ENCODE results near the gene TMEM220. TPM values are rescaled to one million over a fixed set of nuclear protein-coding genes. Genes with fewer than 3 reads are reported as not detected.
A peak's percentile ranks its signal among the peaks of the same experiment; 100 is the strongest.

The TMEM220 gene
- total and polyA plus RNA-seq, 2 of the 4 experiments (the other 2 are of a cell fraction): 1.1 to 1.9 TPM

DNA sequence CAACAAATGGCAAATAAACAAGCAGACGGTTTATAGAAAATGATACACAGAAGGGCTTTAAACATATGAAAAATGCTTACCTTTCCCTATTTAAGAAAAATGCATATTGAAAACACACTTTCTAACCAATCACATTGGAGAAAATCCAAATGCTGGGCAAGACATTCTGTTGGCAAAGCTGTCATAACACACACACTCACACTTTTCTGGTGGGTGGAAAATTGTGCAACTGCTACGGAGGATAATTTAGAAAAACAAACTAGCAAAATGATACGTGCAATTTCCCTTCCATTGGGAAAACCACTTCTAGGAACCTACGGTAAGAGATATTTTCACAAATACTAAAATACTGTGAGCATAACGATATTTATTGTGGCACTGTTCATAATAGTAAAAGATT is 62.9 kb downstream of the TMEM220 start:
- Histone ChIP-seq H4K5ac (ENCODE audit: low read depth, low read length) (no peak overlapping the region), H2AK9ac (replicated peaks; ENCODE audit: low read depth, low read length, poor library complexity) (no peak overlapping the region), H3K4me3 (ENCODE audit: insufficient read depth, low read depth, low read length) (no peak overlapping the region), H3K18ac (ENCODE audit: low read depth, low read length) (no peak overlapping the region), H3K14ac (replicated peaks; ENCODE audit: low read depth, low read length) (no peak overlapping the region), H4K20me1 (ENCODE audit: insufficient read depth, low read length) (no peaks in the 10 kb centered on the region), H2BK20ac (ENCODE audit: low read depth, low read length) (no peak overlapping the region), H3K27me3 (ENCODE audit: control insufficient read depth, insufficient read depth, low read length) (no peaks in the 10 kb centered on the region), H3K4me2 (ENCODE audit: low read depth, low read length) (no peak overlapping the region; the same call in none of the 2 replicates), H3K4me1 (ENCODE audit: control insufficient read depth, insufficient read depth, low read length) (peaks cover 6% of the 10 kb centered on the region), H4K8ac (ENCODE audit: low read depth in 2 of 2, low read length in 2 of 2) (no peak overlapping the region), H3K79me1 (ENCODE audit: low read depth in 1 of 2, low read length in 2 of 2) (no peaks in the 10 kb centered on the region), H2AK5ac (ENCODE audit: low read depth, low read length) (no peak overlapping the region), H3K9ac (ENCODE audit: low read depth, low read length) (no peak overlapping the region), H3K27ac (ENCODE audit: insufficient read depth, low read length) (no peak overlapping the region), H3K9me3 (ENCODE audit: control insufficient read depth, insufficient read depth, low read length) (no peaks in the 10 kb centered on the region), H2BK5ac (ENCODE audit: low read depth, low read length, poor library complexity, severe bottlenecking) (no peak overlapping the region), H3K36me3 (ENCODE audit: control insufficient read depth, insufficient read depth, low read length) (no peaks in the 10 kb centered on the region), H2BK120ac (ENCODE audit: low read depth, low read length) (no peak overlapping the region), H2AFZ (replicated peaks; ENCODE audit: low read length, poor library complexity) (no peak overlapping the region), H3K23ac (ENCODE audit: low read depth, low read length) (no peak overlapping the region), H3K9me1 (ENCODE audit: insufficient read depth, low read length) (0 out of 2 replicates have a peak, but pooled peaks cover 6% of the 10 kb centered on the region), H3K56ac (ENCODE audit: extremely low read depth, insufficient read depth, low read length) (no peak overlapping the region), H3K4ac (ENCODE audit: low read depth, low read length) (no peak overlapping the region), H2BK15ac (ENCODE audit: low read depth, low read length) (no peak overlapping the region), H4K91ac (ENCODE audit: insufficient read depth, low read depth, low read length) (no peak overlapping the region)
- no peak; the same call in 1 of the 2 replicates for ATAC-seq (ENCODE audit: low read depth)
- TF ChIP-seq MAZ (IDR thresholded peaks at IDR 0.05; ENCODE audit: borderline replicate concordance, low read depth, low read length) (no peak), MXI1 (IDR thresholded peaks at IDR 0.05; ENCODE audit: borderline replicate concordance, low read depth, low read length) (no peak), NFE2L2 (IDR thresholded peaks at IDR 0.05; ENCODE audit: low read depth, low read length) (no peak), POLR2A (IDR thresholded peaks at IDR 0.05; ENCODE audit: low read depth, low read length) (no peak), FOS (IDR thresholded peaks at IDR 0.05; ENCODE audit: low read depth, low read length) (no peak), CHD1 (IDR thresholded peaks at IDR 0.05; ENCODE audit: low read depth, low read length) (no peak), CEBPB (IDR thresholded peaks at IDR 0.05; ENCODE audit: low read depth, low read length) (peak; percentile 77)
- WGBS, 2 experiments (ENCODE audit: extremely low coverage in 2 of 2, insufficient read length in 1 of 2): no CpG with 5 or more reads among the region's 5 CpGs
- peak; percentile 18 for DNase-seq
- ChIA-PET POLR2A (ENCODE audit: unreplicated experiment) (no interaction called here), CTCF (no interaction called here)
- in situ Hi-C loops (cut with MboI; ENCODE audit: low sequenced_read_pairs): loop anchor here (10.0 to 25.0 kb wide), 2 partner anchors 58 to 1320 kb away; partner anchors contain the start of gene ZNF18
- no TSS peak for BruUV-seq (replicated peaks)
- dilution Hi-C loops (cut with HindIII; ENCODE audit: low sequenced_read_pairs, unreplicated experiment): no loop called here
- intact Hi-C loops (cut with micrococcal nuclease): no loop called here

Measured in IMR-90 (cell line).